HepG2 (cell line): Measurements from ENCODE around the gene JDP2. TPM values are rescaled to one million over a fixed set of nuclear protein-coding genes. Genes with fewer than 3 reads are reported as not detected.

Experiments
- ATAC-seq: fragments of 200-7000 bp; cut with Tn5 transposase; 3 replicates; pipeline ENCODE4 v1.9.1; 2020; ENCODE audit warnings: mild to moderate bottlenecking, moderate library complexity
- BruUV-seq: library from RNA; stranded (reverse); fragments of 400-500 nt; replicated peaks from 2 replicates; lab custom pipeline; 2021; lab: Mats Ljungman, UMichigan
- CTCF ChIA-PET: fragments of 300-600 bp; formaldehyde crosslinking; extraction: SDS; loops from one replicate; lab custom pipeline; 2021; ENCODE audit warnings: low total read pairs, inconsistent platforms, low intra/inter-chr PET ratio; lab: Yijun Ruan, JAX
- POLR2A ChIA-PET: fragments of 350-600 bp; sonication (Branson Sonifier 250); formaldehyde crosslinking; loops from one replicate; lab custom pipeline; 2020; ENCODE audit warnings: antibody characterized with exemption, inconsistent platforms; lab: Yijun Ruan, JAX
- DNase-seq: peaks from one replicate; pipeline ENCODE4 v3.0.0-alpha.2; 2015; ENCODE audit warnings: low spot score
- FAIRE-seq: peaks from 3 replicates; lab custom pipeline; 2011; peaks lifted over from hg19 to GRCh38; lab: Jason Lieb, UNC
- H2AFZ ChIP-seq: one replicate; pipeline ENCODE4 v1.6.1; 2011; ENCODE audit warnings: low read length, inconsistent platforms
- H3K27ac ChIP-seq: fragments of 300-600 bp; 3 replicates; pipeline ENCODE4 v1.8.0; 2011; ENCODE audit warnings: mixed run types, mild to moderate bottlenecking, mixed read lengths, low read length, inconsistent platforms; ENCODE audit not compliant: insufficient read depth; ENCODE audit errors: extremely low read length
- H3K27me3 ChIP-seq, 2 experiments: fragments of 200-600 bp in 1 of 2; 2 replicates in 1 of 2; 3 replicates in 1 of 2; pipeline versions ENCODE4 v1.6.0 to v1.8.0; 2011; ENCODE audit warnings: low read length in 2 of 2, mild to moderate bottlenecking in 2 of 2, moderate library complexity in 2 of 2, inconsistent platforms in 1 of 2; ENCODE audit not compliant: insufficient read depth in 2 of 2, control insufficient read depth in 1 of 2
- H3K36me3 ChIP-seq, 2 experiments: fragments of 200-600 bp in 1 of 2; replicated peaks in 1 of 2; 2 replicates in 1 of 2; 3 replicates in 1 of 2; pipeline versions ENCODE4 v1.5.1 to v1.8.0; 2011; ENCODE audit warnings: low read length in 2 of 2, inconsistent platforms in 1 of 2; ENCODE audit not compliant: insufficient read depth in 2 of 2, control insufficient read depth in 1 of 2
- H3K4me1 ChIP-seq: 2 replicates; pipeline ENCODE4 v1.5.1; 2012; ENCODE audit warnings: low read length, inconsistent platforms; ENCODE audit not compliant: insufficient read depth
- H3K4me2 ChIP-seq: 2 replicates; pipeline ENCODE4 v1.6.0; 2011; ENCODE audit warnings: low read depth, low read length, inconsistent platforms
- H3K4me3 ChIP-seq, 3 experiments: fragments of 200-600 bp in 1 of 3; sonication (generic), shearing (Covaris generic) in 1 of 3; replicated peaks in 1 of 3; 2 replicates each; pipeline ENCODE4 v1.5.1; 2011 to 2016; ENCODE audit warnings: low read length in 3 of 3, inconsistent platforms in 2 of 3, low read depth in 2 of 3, mild to moderate bottlenecking in 2 of 3, control low read depth in 1 of 3, mixed read lengths in 1 of 3; ENCODE audit not compliant: insufficient read depth in 1 of 3
- H3K79me2 ChIP-seq: one replicate; pipeline ENCODE4 v1.6.1; 2011; ENCODE audit warnings: low read length, inconsistent platforms; ENCODE audit not compliant: insufficient read depth
- H3K9ac ChIP-seq: 2 replicates; pipeline ENCODE4 v1.6.0; 2011; ENCODE audit warnings: mild to moderate bottlenecking, low read depth, low read length, inconsistent platforms; ENCODE audit not compliant: insufficient read depth
- H3K9me3 ChIP-seq: 2 replicates; pipeline ENCODE4 v1.5.1; 2012; ENCODE audit warnings: mild to moderate bottlenecking, low read length
- H4K20me1 ChIP-seq: 2 replicates; pipeline ENCODE4 v1.6.0; 2011; ENCODE audit warnings: inconsistent platforms, mild to moderate bottlenecking, low read length, moderate library complexity; ENCODE audit not compliant: insufficient read depth
- ETV5 ChIP-seq: IDR thresholded peaks from 2 replicates; pipeline ENCODE4 v1.6.1; 2018; ENCODE audit warnings: missing biosample characterization, missing genetic modification reagents, inconsistent platforms, borderline replicate concordance
- FOXA1 ChIP-seq, 2 experiments: fragments of 450-650 bp in 1 of 2; sonication (generic) in 1 of 2; formaldehyde crosslinking in 1 of 2; IDR thresholded peaks; 2 replicates each; pipeline versions ENCODE4 v1.4.0 to v1.6.1; 2016 to 2020; ENCODE audit warnings: missing genetic modification reagents in 1 of 2
- KDM6A ChIP-seq: IDR thresholded peaks from 2 replicates; pipeline ENCODE4 v1.6.1; 2016; ENCODE audit warnings: low read depth
- KLF11 ChIP-seq: IDR thresholded peaks from 2 replicates; pipeline ENCODE4 v1.6.1; 2016; ENCODE audit warnings: missing compliant biosample characterization
- PHF21A ChIP-seq: sonication (generic); formaldehyde crosslinking; IDR thresholded peaks from 2 replicates; pipeline ENCODE4 v1.5.0; 2020; ENCODE audit warnings: mild to moderate bottlenecking, missing genetic modification reagents
- SOX13 ChIP-seq, 3 experiments: fragments of 450-650 bp in 1 of 3; sonication (generic) in 1 of 3; formaldehyde crosslinking in 1 of 3; IDR thresholded peaks in 2 of 3; conservative IDR thresholded peaks in 1 of 3; 2 replicates each; pipeline versions ENCODE4 v1.5.0 to v1.6.1; 2016 to 2020; ENCODE audit warnings: antibody characterized with exemption in 1 of 3, mild to moderate bottlenecking in 1 of 3, missing compliant biosample characterization in 1 of 3, missing genetic modification reagents in 1 of 3, moderate library complexity in 1 of 3
- ZNF652 ChIP-seq: IDR thresholded peaks from 2 replicates; pipeline ENCODE4 v1.6.1; 2016; ENCODE audit warnings: low read depth, borderline replicate concordance
- WGBS: methylation state at CpG from one replicate; pipeline ENCODE4 v1.1.6; 2017; ENCODE audit warnings: low lambda C conversion rate; 5-methylcytosine and 5-hydroxymethylcytosine counted together
- in situ Hi-C: cut with HindIII; loops from 2 replicates; pipeline ENCODE4 v1.10.0; 2017; ENCODE audit warnings: low pct_unique_long_range_greater_than_20kb; ENCODE audit not compliant: extremely low pct_ligation_motif_present
- intact Hi-C: fragments of 100-400 bp; cut with micrococcal nuclease; formaldehyde crosslinking; loops from one replicate; pipeline ENCODE4 v1.10.0; 2022; ENCODE audit not compliant: unreplicated experiment
- polyA plus RNA-seq, 8 experiments: library from polyadenylated mRNA; depleted of rRNA in 3 of 8; stranded (reverse) in 7 of 8; unstranded in 1 of 8; fragments of >200 nt; fragmentation: Illumina TruSeq in 4 of 8; extraction: Trizol in 4 of 8; gene quantifications; 2 replicates each; pipeline versions ENCODE4 v1.2.1 to v1.2.3, GENCODE V29; 2011 to 2016; ENCODE audit warnings: low read depth in 4 of 8, missing spikeins in 1 of 8, mixed read lengths in 1 of 8; ENCODE audit not compliant: insufficient read depth in 1 of 8
- total RNA-seq, 5 experiments: library from RNA; depleted of rRNA; stranded (reverse); fragments of >200 nt; fragmentation: Illumina TruSeq; extraction: Trizol; gene quantifications; 2 replicates each; pipeline ENCODE4 v1.2.3, GENCODE V29; 2016; ENCODE audit warnings: low read depth in 1 of 5
- TF ChIP-seq, protein P1 (sequence below): sonication (generic); formaldehyde crosslinking; IDR thresholded peaks from 2 replicates; pipeline ENCODE4 v1.4.0; 2020; ENCODE audit warnings: missing genetic modification reagents, borderline replicate concordance
- TF ChIP-seq, protein P2 (sequence below): IDR thresholded peaks from 2 replicates; pipeline ENCODE4 v1.6.1; 2018; ENCODE audit warnings: missing genetic modification reagents, mild to moderate bottlenecking, missing compliant biosample characterization
- TF ChIP-seq, protein P3 (sequence below): sonication (generic); formaldehyde crosslinking; IDR thresholded peaks from 2 replicates; pipeline ENCODE4 v1.9.0; 2021; ENCODE audit warnings: missing genetic modification reagents, borderline replicate concordance

The JDP2 gene
- total and polyA plus RNA-seq, 2 of the 13 experiments (the other 11 are each of a cell fraction or from before 2014, with no cell fraction given): 8.0 to 8.9 TPM

DNA sequence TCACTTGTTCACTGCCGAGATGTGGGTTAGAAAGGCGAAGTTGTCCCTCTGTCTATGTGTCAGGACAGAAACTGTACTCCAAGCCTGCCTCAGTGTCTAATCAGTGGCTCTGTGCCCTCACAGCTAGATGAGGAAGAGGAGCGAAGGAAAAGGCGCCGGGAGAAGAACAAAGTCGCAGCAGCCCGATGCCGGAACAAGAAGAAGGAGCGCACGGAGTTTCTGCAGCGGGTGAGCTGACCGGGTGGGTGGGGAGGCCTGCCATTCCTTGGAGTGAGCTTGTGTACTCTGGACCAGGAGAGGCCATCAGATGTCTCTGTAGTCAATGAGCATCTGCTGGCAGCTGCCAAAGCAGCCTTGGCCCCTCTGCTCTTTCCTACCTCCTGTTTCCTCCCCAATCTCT lies 33.5 kb downstream of the JDP2 start:
- H3K27me3 ChIP-seq: no peaks in the 10 kb centered on the region
- H4K20me1 ChIP-seq: no peaks in the 10 kb centered on the region
- peaks cover 9 to 28% of the 10 kb centered on the region in 2 experiments for H3K36me3 ChIP-seq
- H3K9ac ChIP-seq: no peak overlapping the region
- in situ Hi-C loops: no loop called here
- POLR2A ChIA-PET: interaction anchor here (0.7 kb wide), 1 partner anchor 199 kb away, joined by 3 read pairs; the partner anchor contains the start of genes ERG28 and TTLL5
- 97% methylated on average over 12 of the region's 12 CpGs for WGBS
- H3K9me3 ChIP-seq: no peaks in the 10 kb centered on the region
- BruUV-seq: no TSS peak
- H2AFZ ChIP-seq: no peak overlapping the region
- H3K27ac ChIP-seq: no peak overlapping the region
- FAIRE-seq (no peak), DNase-seq (no peak), ATAC-seq (no peak)
- intact Hi-C loops: no loop called here
- H3K4me3 ChIP-seq: no peak overlapping the region
- H3K4me1 ChIP-seq: no peaks in the 10 kb centered on the region
- no peaks in the 10 kb centered on the region for H3K79me2 ChIP-seq
- H3K4me2 ChIP-seq: no peak overlapping the region
- CTCF ChIA-PET: no interaction called here
- TF ChIP-seq FOXA1 (IDR thresholded peaks at IDR 0.05) (no peak), FOXA1 (CRISPR knock-in tag; IDR thresholded peaks at IDR 0.05) (no peak), PHF21A (CRISPR knock-in tag) (no peak), SOX13 (IDR thresholded peaks at IDR 0.05) (no peak), SOX13 (CRISPR knock-in tag; conservative IDR thresholded peaks at IDR 0.05 in 1 of 2, IDR thresholded peaks at IDR 0.05 in 1 of 2) (no peak), ETV5 (CRISPR knock-in tag) (no peak), ZNF652 (CRISPR knock-in tag) (no peak), KLF11 (CRISPR knock-in tag) (no peak), KDM6A (CRISPR knock-in tag) (no peak)
- TF ChIP-seq, protein P1, sequence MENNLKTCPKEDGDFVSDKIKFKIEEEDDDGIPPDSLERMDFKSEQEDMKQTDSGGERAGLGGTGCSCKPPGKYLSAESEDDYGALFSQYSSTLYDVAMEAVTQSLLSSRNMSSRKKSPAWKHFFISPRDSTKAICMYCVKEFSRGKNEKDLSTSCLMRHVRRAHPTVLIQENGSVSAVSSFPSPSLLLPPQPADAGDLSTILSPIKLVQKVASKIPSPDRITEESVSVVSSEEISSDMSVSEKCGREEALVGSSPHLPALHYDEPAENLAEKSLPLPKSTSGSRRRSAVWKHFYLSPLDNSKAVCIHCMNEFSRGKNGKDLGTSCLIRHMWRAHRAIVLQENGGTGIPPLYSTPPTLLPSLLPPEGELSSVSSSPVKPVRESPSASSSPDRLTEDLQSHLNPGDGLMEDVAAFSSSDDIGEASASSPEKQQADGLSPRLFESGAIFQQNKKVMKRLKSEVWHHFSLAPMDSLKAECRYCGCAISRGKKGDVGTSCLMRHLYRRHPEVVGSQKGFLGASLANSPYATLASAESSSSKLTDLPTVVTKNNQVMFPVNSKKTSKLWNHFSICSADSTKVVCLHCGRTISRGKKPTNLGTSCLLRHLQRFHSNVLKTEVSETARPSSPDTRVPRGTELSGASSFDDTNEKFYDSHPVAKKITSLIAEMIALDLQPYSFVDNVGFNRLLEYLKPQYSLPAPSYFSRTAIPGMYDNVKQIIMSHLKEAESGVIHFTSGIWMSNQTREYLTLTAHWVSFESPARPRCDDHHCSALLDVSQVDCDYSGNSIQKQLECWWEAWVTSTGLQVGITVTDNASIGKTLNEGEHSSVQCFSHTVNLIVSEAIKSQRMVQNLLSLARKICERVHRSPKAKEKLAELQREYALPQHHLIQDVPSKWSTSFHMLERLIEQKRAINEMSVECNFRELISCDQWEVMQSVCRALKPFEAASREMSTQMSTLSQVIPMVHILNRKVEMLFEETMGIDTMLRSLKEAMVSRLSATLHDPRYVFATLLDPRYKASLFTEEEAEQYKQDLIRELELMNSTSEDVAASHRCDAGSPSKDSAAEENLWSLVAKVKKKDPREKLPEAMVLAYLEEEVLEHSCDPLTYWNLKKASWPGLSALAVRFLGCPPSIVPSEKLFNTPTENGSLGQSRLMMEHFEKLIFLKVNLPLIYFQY (CRISPR knock-in tag): no peak
- TF ChIP-seq, protein P2, sequence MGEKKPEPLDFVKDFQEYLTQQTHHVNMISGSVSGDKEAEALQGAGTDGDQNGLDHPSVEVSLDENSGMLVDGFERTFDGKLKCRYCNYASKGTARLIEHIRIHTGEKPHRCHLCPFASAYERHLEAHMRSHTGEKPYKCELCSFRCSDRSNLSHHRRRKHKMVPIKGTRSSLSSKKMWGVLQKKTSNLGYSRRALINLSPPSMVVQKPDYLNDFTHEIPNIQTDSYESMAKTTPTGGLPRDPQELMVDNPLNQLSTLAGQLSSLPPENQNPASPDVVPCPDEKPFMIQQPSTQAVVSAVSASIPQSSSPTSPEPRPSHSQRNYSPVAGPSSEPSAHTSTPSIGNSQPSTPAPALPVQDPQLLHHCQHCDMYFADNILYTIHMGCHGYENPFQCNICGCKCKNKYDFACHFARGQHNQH (CRISPR knock-in tag): no peak
- TF ChIP-seq, protein P3, sequence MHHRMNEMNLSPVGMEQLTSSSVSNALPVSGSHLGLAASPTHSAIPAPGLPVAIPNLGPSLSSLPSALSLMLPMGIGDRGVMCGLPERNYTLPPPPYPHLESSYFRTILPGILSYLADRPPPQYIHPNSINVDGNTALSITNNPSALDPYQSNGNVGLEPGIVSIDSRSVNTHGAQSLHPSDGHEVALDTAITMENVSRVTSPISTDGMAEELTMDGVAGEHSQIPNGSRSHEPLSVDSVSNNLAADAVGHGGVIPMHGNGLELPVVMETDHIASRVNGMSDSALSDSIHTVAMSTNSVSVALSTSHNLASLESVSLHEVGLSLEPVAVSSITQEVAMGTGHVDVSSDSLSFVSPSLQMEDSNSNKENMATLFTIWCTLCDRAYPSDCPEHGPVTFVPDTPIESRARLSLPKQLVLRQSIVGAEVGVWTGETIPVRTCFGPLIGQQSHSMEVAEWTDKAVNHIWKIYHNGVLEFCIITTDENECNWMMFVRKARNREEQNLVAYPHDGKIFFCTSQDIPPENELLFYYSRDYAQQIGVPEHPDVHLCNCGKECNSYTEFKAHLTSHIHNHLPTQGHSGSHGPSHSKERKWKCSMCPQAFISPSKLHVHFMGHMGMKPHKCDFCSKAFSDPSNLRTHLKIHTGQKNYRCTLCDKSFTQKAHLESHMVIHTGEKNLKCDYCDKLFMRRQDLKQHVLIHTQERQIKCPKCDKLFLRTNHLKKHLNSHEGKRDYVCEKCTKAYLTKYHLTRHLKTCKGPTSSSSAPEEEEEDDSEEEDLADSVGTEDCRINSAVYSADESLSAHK (CRISPR knock-in tag): no peak
